ENCODE data around the gene RGL1. TPM values are rescaled to one million over a fixed set of nuclear protein-coding genes. Genes with fewer than 3 reads are reported as not detected.
A peak's percentile ranks its signal among the peaks of the same experiment; 100 is the strongest.

RGL1 gene
- total and polyA plus RNA-seq, 2 donors (not counting 3 experiments of a cell fraction or from before 2014, with no cell fraction given), result 19.8 to 35.3 TPM

DNA sequence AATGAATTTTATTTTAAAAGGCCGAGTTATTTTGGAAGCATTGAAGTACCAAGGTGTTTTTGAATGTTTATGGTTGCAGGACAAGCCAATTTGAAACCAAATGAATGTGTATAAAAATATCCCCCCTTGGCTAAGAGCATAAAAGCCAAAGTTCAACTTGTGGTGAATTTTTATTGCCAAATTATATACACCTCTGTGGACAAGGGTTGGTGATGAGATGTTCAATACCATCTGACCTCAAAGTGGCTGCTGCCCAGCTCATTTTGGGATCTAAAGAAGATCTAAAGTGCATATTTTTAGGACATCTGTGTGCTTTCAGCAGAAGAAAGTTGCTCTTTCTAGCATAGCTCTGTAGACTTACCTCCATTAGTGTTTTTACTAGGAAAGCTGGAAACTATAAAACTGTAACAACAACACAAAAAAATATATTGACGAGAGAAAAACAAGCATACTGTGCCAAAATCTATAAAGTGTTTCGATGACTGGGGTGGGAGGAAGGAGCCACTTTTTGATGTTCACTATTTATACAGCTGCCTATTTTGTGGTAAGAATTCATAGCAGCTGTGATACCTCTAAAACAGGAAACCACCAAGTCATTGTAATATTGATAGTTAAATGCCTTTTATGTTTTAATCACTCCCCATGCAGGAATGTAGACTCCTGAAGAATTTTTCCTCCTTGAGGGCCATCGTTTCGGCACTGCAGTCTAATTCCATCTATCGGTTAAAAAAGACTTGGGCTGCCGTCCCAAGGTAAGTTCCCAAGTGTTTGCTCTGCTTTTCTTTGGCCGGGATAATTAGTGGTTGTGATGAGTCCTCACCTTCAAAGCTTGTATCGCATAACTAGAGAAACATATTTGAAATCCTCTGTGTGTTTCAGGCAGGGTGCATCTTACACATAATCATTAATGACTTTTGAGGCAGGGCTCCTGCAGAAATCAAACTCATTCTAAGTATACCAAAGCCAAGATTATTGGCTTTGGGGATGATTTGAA lies 83.2 kb downstream of the RGL1 start:
- Histone ChIP-seq H3K27ac (ENCODE audit: insufficient read depth, low read depth, low read length) (peak overlapping the region; percentile 52), H3K36me3 (ENCODE audit: control insufficient read depth in 2 of 2, extremely low read depth in 1 of 2, insufficient read depth in 2 of 2, low read length in 2 of 2) (peaks cover 10 to 20% of the 10 kb centered on the region in 2 experiments), H3K9ac (replicated peaks; ENCODE audit: extremely low read depth, insufficient read depth, low read length) (peak overlapping the region; percentile 16), H3K4me2 (ENCODE audit: insufficient read depth, low read length) (peak overlapping the region; percentile 23), H3K9me3 (replicated peaks; ENCODE audit: control insufficient read depth, insufficient read depth, low read length) (no peaks in the 10 kb centered on the region), H3K9me1 (replicated peaks; ENCODE audit: control insufficient read depth, extremely low read depth, insufficient read depth, low read length) (no peaks in the 10 kb centered on the region), H3K4me3 (replicated peaks in 1 of 3; ENCODE audit: insufficient read depth in 1 of 3, low read depth in 1 of 3, low read length in 3 of 3) (no peak overlapping the region), H3K27me3 (ENCODE audit: control insufficient read depth in 2 of 2, insufficient read depth in 2 of 2, low read length in 2 of 2) (no peaks in the 10 kb centered on the region), H4K20me1 (replicated peaks; ENCODE audit: control insufficient read depth, extremely low read depth, insufficient read depth, low read length) (no peaks in the 10 kb centered on the region), H3K4me1 (ENCODE audit: control insufficient read depth, extremely low read depth, insufficient read depth, low read length) (peaks cover 26% of the 10 kb centered on the region), H2AFZ (ENCODE audit: low read depth, low read length) (no peak overlapping the region), H3K79me2 (ENCODE audit: control insufficient read depth, insufficient read depth, low read length) (no peaks in the 10 kb centered on the region)
- dilution Hi-C loops (cut with MboI; ENCODE audit: extremely low pct_ligation_motif_present, low sequenced_read_pairs), result no loop called here
- FAIRE-seq (peak; percentile 78), DNase-seq (ENCODE audit: low read depth, low spot score) (peak; percentile 84)
- TSS peak; percentile 69 for BruUV-seq (replicated peaks)
- ChIA-PET POLR2A (no interaction called here), CTCF (interaction anchor here (1.2 to 2.4 kb wide), 7 partner anchors 14 to 157 kb away, joined by 3 to 9 read pairs (median 6); no protein-coding TSS in a partner anchor)
- TF ChIP-seq POLR2A (IDR thresholded peaks at IDR 0.05; ENCODE audit: low read depth, low read length), result peak; percentile 28
- TF ChIP-seq JUN (IDR thresholded peaks at IDR 0.05; ENCODE audit: borderline replicate concordance, insufficient read depth, insufficient read length, low read depth), result peak; percentile 12
- TF ChIP-seq FOS (IDR thresholded peaks at IDR 0.05; ENCODE audit: borderline replicate concordance, insufficient read depth, low read length), result no peak
- no peak for TF ChIP-seq EZH2 (IDR thresholded peaks at IDR 0.05; ENCODE audit: borderline replicate concordance, low read depth, low read length, severe bottlenecking)
- TF ChIP-seq MYC (IDR thresholded peaks at IDR 0.05; ENCODE audit: low read depth, low read length), result no peak
- TF ChIP-seq GATA2 (IDR thresholded peaks at IDR 0.05; ENCODE audit: insufficient read depth, insufficient read length, low read depth, low read length), result no peak
- TF ChIP-seq, protein P1, sequence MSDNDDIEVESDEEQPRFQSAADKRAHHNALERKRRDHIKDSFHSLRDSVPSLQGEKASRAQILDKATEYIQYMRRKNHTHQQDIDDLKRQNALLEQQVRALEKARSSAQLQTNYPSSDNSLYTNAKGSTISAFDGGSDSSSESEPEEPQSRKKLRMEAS (IDR thresholded peaks at IDR 0.05; ENCODE audit: insufficient read depth, insufficient read length), result no peak
- TF ChIP-seq, protein P2, sequence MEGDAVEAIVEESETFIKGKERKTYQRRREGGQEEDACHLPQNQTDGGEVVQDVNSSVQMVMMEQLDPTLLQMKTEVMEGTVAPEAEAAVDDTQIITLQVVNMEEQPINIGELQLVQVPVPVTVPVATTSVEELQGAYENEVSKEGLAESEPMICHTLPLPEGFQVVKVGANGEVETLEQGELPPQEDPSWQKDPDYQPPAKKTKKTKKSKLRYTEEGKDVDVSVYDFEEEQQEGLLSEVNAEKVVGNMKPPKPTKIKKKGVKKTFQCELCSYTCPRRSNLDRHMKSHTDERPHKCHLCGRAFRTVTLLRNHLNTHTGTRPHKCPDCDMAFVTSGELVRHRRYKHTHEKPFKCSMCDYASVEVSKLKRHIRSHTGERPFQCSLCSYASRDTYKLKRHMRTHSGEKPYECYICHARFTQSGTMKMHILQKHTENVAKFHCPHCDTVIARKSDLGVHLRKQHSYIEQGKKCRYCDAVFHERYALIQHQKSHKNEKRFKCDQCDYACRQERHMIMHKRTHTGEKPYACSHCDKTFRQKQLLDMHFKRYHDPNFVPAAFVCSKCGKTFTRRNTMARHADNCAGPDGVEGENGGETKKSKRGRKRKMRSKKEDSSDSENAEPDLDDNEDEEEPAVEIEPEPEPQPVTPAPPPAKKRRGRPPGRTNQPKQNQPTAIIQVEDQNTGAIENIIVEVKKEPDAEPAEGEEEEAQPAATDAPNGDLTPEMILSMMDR (IDR thresholded peaks at IDR 0.05; ENCODE audit: extremely low read depth in 1 of 2, insufficient read depth in 1 of 2, low read depth in 1 of 2, low read length in 2 of 2), result no peak
- TF ChIP-seq POLR2AphosphoS5 (IDR thresholded peaks at IDR 0.05; ENCODE audit: insufficient read depth, low read depth, low read length), result peak; percentile 70
- intact Hi-C loops (cut with micrococcal nuclease), result loop anchor here (1.0 kb wide), 3 partner anchors 15 to 46 kb away; no protein-coding TSS in a partner anchor

All from endothelial cell of umbilical vein (primary cell).